GM12874 (cell line): ENCODE measurements around the gene SV2A.

ENCODE experiments used
- CTCF ChIP-seq: IDR thresholded peaks from 2 replicates; pipeline ENCODE4 v1.5.1; 2011; ENCODE audit warnings: low read depth, mild to moderate bottlenecking, control low read depth, low read length, moderate library complexity; ENCODE audit not compliant: insufficient read depth

The SV2A gene

GRCh38 chr1:149881876-149882275, 35.8 kb downstream of the SV2A start:
- no peak for TF ChIP-seq CTCF

GRCh38 chr1:149879556-149879955, 38.1 kb downstream of the SV2A start:
- TF ChIP-seq CTCF = no peak

- no peak for TF ChIP-seq CTCF
These were observed 40.3 kb downstream of the SV2A start for GRCh38 chr1:149877211-149877946.
